OCI-LY7 (cell line): ENCODE data around the gene CAMSAP2. TPM values are rescaled to one million over a fixed set of nuclear protein-coding genes. Genes with fewer than 3 reads are reported as not detected.

ENCODE experiments used
- BruUV-seq: library from RNA; stranded (reverse); fragments of 400-500 nt; replicated peaks from 2 replicates; lab custom pipeline; 2021; lab: Mats Ljungman, UMichigan
- CTCF ChIA-PET: fragments of 300-600 bp; sonication (Branson Sonifier 250); formaldehyde crosslinking; loops from one replicate; lab custom pipeline; 2022; ENCODE audit warnings: antibody characterized with exemption; ENCODE audit not compliant: unreplicated experiment; lab: Charles Lee
- POLR2A ChIA-PET: fragments of 300-600 bp; sonication (Branson Sonifier 250); formaldehyde crosslinking; loops from one replicate; lab custom pipeline; 2022; ENCODE audit warnings: antibody characterized with exemption; lab: Charles Lee
- DNase-seq: peaks from one replicate; pipeline ENCODE4 v3.0.0-alpha.2; 2015; ENCODE audit warnings: low spot score
- H2AFZ ChIP-seq: fragments of 200-600 bp; sonication (generic), shearing (Covaris generic); 2 replicates; pipeline ENCODE4 v1.6.1; 2014; ENCODE audit warnings: mild to moderate bottlenecking, antibody characterized with exemption, low read length, moderate library complexity
- H3K27ac ChIP-seq: fragments of 200-600 bp; sonication (generic); 2 replicates; pipeline ENCODE4 v1.5.1; 2014; ENCODE audit warnings: mixed run types, low read depth, mild to moderate bottlenecking, moderate library complexity, low read length, inconsistent platforms; ENCODE audit not compliant: poor library complexity, severe bottlenecking
- H3K36me3 ChIP-seq: fragments of 200-600 bp; sonication (generic); 2 replicates; pipeline ENCODE4 v1.6.1; 2014; ENCODE audit warnings: mild to moderate bottlenecking, antibody characterized with exemption, low read length, moderate library complexity, mixed read lengths; ENCODE audit not compliant: insufficient read depth
- H3K4me1 ChIP-seq: fragments of 200-600 bp; sonication (generic); 2 replicates; pipeline ENCODE4 v1.5.1; 2014; ENCODE audit warnings: mild to moderate bottlenecking, low read length; ENCODE audit not compliant: insufficient read depth, poor library complexity, severe bottlenecking
- H3K4me2 ChIP-seq: fragments of 200-600 bp; sonication (generic); 2 replicates; pipeline ENCODE4 v1.6.1; 2014; ENCODE audit warnings: mild to moderate bottlenecking, low read length
- H3K4me3 ChIP-seq: fragments of 200-600 bp; sonication (generic); 2 replicates; pipeline ENCODE4 v1.5.1; 2014; ENCODE audit warnings: mild to moderate bottlenecking, low read depth, low read length; ENCODE audit not compliant: poor library complexity, severe bottlenecking
- H3K79me2 ChIP-seq: fragments of 200-600 bp; sonication (generic); 2 replicates; pipeline ENCODE4 v1.6.1; 2016; ENCODE audit warnings: low read depth, mild to moderate bottlenecking, low read length, moderate library complexity, mixed read lengths; ENCODE audit not compliant: insufficient read depth
- H3K9me2 ChIP-seq: fragments of 200-600 bp; sonication (generic); 2 replicates; pipeline ENCODE4 v1.6.1; 2016; ENCODE audit warnings: mild to moderate bottlenecking, low read length, mixed read lengths; ENCODE audit not compliant: insufficient read depth
- H3K9me3 ChIP-seq: fragments of 200-600 bp; sonication (generic); 2 replicates; pipeline ENCODE4 v1.6.1; 2014; ENCODE audit warnings: mild to moderate bottlenecking, mixed run types, low read length, mixed read lengths
- H4K20me1 ChIP-seq: fragments of 200-600 bp; sonication (generic); 2 replicates; pipeline ENCODE4 v1.6.1; 2014; ENCODE audit warnings: mild to moderate bottlenecking, antibody characterized with exemption, low read length, moderate library complexity, mixed read lengths; ENCODE audit not compliant: insufficient read depth
- CTCF ChIP-seq: fragments of 200-600 bp; sonication (generic); conservative IDR thresholded peaks from 2 replicates; pipeline ENCODE4 v1.5.1; 2014; ENCODE audit warnings: mild to moderate bottlenecking, antibody characterized with exemption, low read length, moderate library complexity, mixed read lengths
- EZH2phosphoT487 ChIP-seq: fragments of 200-600 bp; sonication (generic); IDR thresholded peaks from 2 replicates; pipeline ENCODE4 v1.6.1; 2018; ENCODE audit warnings: low read depth, borderline replicate concordance, mild to moderate bottlenecking, mixed run types, antibody characterized with exemption, low read length, moderate library complexity, mixed read lengths
- intact Hi-C: fragments of 100-400 bp; cut with micrococcal nuclease; formaldehyde crosslinking; loops from one replicate; pipeline ENCODE4 v1.10.0; 2022; ENCODE audit not compliant: unreplicated experiment
- total RNA-seq, 2 experiments: library from RNA; depleted of rRNA in 1 of 2; stranded (reverse); fragments of >200 nt in 1 of 2; shearing (Covaris generic) in 1 of 2; gene quantifications; 2 replicates each; pipeline ENCODE4 v1.2.3, GENCODE V29; 2014 to 2022

CAMSAP2 gene
- total RNA-seq, 2 experiments from 2014 or later: 9.2 to 14.9 TPM

- intact Hi-C loops: no loop called here
- Histone ChIP-seq H2AFZ (no peak overlapping the region), H4K20me1 (no peaks in the 10 kb centered on the region), H3K9me2 (no peaks in the 10 kb centered on the region), H3K79me2 (no peaks in the 10 kb centered on the region), H3K27ac (no peak overlapping the region), H3K9me3 (no peaks in the 10 kb centered on the region), H3K36me3 (no peaks in the 10 kb centered on the region), H3K4me1 (no peaks in the 10 kb centered on the region), H3K4me2 (no peak overlapping the region), H3K4me3 (no peak overlapping the region)
- no TSS peak for BruUV-seq
- ChIA-PET CTCF (no interaction called here), POLR2A (interaction anchor here (0.6 to 1.4 kb wide), 2 partner anchors 11 to 46 kb away, joined by 3 to 4 read pairs; no protein-coding TSS in a partner anchor)
- no peak for DNase-seq
- TF ChIP-seq CTCF (no peak), EZH2phosphoT487 (no peak)
These were observed 169.0 kb downstream of the CAMSAP2 start for GRCh38 chr1:200907611-200908097.

GRCh38 chr1:200908191-200908868, 169.6 kb downstream of the CAMSAP2 start:
- H3K36me3 ChIP-seq: no peaks in the 10 kb centered on the region
- no peaks in the 10 kb centered on the region for H3K4me1 ChIP-seq
- no peak overlapping the region for H3K4me2 ChIP-seq
- ChIA-PET POLR2A (interaction anchor here (0.6 kb wide), 1 partner anchor 46 kb away, joined by 3 read pairs; no protein-coding TSS in a partner anchor), CTCF (no interaction called here)
- H3K79me2 ChIP-seq: no peaks in the 10 kb centered on the region
- TF ChIP-seq EZH2phosphoT487: no peak
- no peak for TF ChIP-seq CTCF
- H2AFZ ChIP-seq: no peak overlapping the region
- no peaks in the 10 kb centered on the region for H3K9me3 ChIP-seq
- H3K9me2 ChIP-seq: no peaks in the 10 kb centered on the region
- no peak overlapping the region for H3K27ac ChIP-seq
- no TSS peak for BruUV-seq
- intact Hi-C loops: no loop called here
- no peak overlapping the region for H3K4me3 ChIP-seq
- no peak for DNase-seq
- no peaks in the 10 kb centered on the region for H4K20me1 ChIP-seq

- Histone ChIP-seq H3K79me2 (no peaks in the 10 kb centered on the region), H3K27ac (no peak overlapping the region), H3K4me2 (no peak overlapping the region), H3K4me1 (no peaks in the 10 kb centered on the region), H4K20me1 (no peaks in the 10 kb centered on the region), H3K4me3 (no peak overlapping the region), H2AFZ (no peak overlapping the region), H3K9me3 (no peaks in the 10 kb centered on the region), H3K36me3 (no peaks in the 10 kb centered on the region), H3K9me2 (no peaks in the 10 kb centered on the region)
- intact Hi-C loops: no loop called here
- POLR2A ChIA-PET: no interaction called here
- BruUV-seq: no TSS peak
- CTCF ChIA-PET: no interaction called here
- TF ChIP-seq CTCF (no peak), EZH2phosphoT487 (no peak)
- no peak for DNase-seq
These were observed 170.4 kb downstream of the CAMSAP2 start for GRCh38 chr1:200909071-200909470.
